ENCODE measurements around the gene AGBL4.

AGBL4 gene

DNA sequence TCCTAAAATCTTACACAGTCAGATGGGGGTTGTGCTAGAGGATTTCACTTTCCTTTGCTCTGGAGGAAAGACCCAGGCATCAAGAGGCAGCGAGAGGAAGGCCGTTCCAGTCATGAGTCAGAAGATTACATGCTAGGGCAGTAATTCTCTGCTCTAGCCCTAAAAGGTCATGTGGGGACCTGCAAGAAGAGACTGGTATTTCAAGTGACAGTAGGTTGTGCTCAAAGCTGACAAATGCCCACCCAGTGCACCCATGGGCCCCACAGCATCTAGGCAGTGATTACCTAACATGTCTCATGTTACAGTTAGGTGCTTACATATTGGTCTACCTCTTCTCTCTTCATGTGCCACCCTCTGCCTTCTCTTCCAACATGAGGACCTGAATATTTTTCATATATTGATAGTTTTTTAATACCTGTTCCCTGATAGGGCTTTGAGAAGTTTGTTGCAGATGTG lies 1147.4 kb downstream of the AGBL4 start:
- CTCF ChIA-PET, result no interaction called here
- POLR2A ChIA-PET (ENCODE audit: low non-redundant PET), result no interaction called here
- TF ChIP-seq, protein P1, sequence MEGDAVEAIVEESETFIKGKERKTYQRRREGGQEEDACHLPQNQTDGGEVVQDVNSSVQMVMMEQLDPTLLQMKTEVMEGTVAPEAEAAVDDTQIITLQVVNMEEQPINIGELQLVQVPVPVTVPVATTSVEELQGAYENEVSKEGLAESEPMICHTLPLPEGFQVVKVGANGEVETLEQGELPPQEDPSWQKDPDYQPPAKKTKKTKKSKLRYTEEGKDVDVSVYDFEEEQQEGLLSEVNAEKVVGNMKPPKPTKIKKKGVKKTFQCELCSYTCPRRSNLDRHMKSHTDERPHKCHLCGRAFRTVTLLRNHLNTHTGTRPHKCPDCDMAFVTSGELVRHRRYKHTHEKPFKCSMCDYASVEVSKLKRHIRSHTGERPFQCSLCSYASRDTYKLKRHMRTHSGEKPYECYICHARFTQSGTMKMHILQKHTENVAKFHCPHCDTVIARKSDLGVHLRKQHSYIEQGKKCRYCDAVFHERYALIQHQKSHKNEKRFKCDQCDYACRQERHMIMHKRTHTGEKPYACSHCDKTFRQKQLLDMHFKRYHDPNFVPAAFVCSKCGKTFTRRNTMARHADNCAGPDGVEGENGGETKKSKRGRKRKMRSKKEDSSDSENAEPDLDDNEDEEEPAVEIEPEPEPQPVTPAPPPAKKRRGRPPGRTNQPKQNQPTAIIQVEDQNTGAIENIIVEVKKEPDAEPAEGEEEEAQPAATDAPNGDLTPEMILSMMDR (conservative IDR thresholded peaks at IDR 0.05; ENCODE audit: low read depth), result no peak
- peak; percentile 46 for DNase-seq (ENCODE audit: low spot score)
- H3K27ac ChIP-seq, result peak overlapping the region; percentile 42; the same call in 1 of the 2 replicates

DNA sequence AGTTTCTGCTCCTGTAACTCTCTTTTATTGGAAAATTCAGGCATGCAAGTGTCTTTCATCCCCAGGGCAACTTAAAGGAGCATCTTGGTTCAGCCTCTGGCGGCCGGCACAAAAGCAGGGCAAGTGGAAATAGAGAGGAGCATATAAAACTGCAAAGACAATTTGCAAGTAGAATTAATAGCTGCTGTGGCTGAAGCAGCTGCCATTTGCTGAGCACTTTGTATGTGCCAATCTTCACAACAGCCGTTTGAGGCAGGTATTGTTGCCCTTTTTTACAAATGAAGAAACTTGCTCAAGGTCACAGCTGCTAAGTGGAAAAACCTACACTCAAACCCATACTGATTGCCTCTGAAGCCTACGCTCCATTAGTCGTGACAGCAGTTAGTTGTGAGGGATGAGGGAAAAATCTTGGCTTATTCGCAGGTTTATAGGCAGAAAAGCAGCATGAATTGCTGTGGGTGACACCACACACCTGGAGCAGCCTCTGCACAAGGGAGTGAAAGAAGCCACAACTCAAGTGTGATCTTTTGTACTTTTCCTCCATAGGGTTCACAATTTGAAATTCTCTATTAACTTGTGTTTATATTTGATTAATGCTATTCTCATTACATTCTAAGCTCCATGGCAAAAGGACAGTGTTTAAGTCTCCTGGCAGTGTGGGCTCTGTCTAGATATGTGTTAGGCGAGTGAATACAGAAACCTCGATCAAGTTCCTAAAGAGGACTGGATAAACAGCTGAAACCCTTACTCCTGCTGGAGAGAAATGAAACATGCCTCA lies 1148.0 kb downstream of the AGBL4 start:
- POLR2A ChIA-PET (ENCODE audit: low non-redundant PET), result no interaction called here
- H3K27ac ChIP-seq, result peak overlapping the region; percentile 42; the same call in 1 of the 2 replicates
- CTCF ChIA-PET, result interaction anchor here (0.6 kb wide), 1 partner anchor 215 kb away, joined by 5 read pairs; no protein-coding TSS in a partner anchor
- DNase-seq (ENCODE audit: low spot score), result no peak
- TF ChIP-seq, protein P1 (conservative IDR thresholded peaks at IDR 0.05; ENCODE audit: low read depth), result no peak

DNA sequence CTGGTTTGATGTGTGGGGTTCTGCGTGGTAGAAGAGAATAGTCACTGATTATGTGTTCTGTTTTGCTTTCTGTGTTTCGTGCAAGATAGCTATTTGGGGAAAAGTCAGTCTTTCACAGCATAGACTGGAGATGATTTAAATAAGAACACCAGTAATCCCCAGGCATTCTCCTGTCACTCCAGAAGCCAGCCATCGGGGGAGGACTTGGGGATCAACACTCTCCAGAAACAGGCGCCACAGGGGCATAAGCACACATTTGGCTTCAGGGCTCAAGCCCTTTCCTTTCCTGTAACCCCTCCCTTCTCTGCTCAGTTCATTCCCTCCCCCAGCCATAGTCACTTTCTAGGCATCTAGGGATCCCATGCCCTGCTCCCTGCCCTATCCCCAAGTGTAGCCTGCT lies 1149.8 kb downstream of the AGBL4 start:
- ChIA-PET POLR2A (ENCODE audit: low non-redundant PET) (no interaction called here), CTCF (no interaction called here)
- H3K27ac ChIP-seq, result no peak overlapping the region
- no peak for DNase-seq (ENCODE audit: low spot score)
- TF ChIP-seq, protein P1 (conservative IDR thresholded peaks at IDR 0.05; ENCODE audit: low read depth), result no peak

DNA sequence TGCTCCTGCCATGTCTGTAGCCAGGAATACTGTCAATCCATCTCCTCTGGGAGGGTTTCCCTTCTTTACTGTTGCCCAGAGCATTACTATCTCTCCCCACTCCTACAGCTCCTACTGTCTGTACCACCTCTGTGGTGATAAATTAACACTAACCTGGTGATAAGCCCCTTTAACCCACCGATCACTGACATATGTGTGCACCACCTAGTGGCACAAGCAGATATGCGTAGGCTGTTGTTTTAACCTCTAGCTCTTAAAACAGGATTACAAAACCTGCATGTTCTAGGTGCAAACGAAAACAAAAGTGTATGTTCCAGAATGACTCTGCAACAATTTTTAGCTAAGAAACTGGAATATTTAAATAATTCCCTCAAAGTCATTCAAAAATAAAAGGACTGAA lies 1153.2 kb downstream of the AGBL4 start:
- no peak for DNase-seq (ENCODE audit: low spot score)
- CTCF ChIA-PET, result interaction anchor here (2.0 kb wide), 1 partner anchor 53 kb away, joined by 4 read pairs; no protein-coding TSS in a partner anchor
- POLR2A ChIA-PET (ENCODE audit: low non-redundant PET), result no interaction called here
- TF ChIP-seq, protein P1 (conservative IDR thresholded peaks at IDR 0.05; ENCODE audit: low read depth), result no peak; the same call in 1 of the 2 replicates
- no peak overlapping the region for H3K27ac ChIP-seq

DNA sequence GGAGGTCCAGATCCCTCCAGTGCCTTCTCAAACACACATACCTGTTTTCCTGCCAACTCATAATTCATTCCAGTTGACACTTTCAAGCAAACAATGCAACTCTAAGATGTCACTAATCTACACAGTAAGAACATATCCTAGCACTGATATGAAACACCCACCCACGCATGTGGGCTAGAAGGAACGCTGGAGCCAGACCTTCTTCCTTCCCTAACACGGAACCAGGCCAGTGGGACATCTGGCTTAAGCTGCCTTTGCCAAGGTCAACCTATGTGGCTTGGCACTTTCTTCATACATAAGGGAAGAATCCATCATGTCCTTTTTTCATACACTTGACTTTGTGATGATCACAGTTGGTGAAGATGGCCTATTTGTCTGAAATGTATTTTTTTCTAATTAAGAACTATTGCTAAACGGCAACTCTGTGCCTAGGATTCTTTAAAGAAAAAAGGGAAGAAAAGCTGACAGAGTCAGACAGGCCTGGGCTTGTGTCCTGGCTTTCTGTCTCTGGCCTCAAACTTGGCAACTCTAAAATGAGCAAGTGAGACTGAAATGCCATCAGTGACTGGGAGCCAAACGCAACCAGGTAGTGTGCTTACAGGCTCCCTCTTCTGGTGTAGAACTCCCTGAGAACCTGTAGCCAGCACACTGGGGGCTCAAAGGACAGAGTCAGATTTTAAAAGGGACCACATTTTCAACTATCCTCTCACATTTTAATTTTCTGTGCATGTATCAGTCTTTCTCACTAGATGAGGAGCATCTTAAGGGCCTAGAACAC lies 1154.4 kb downstream of the AGBL4 start:
- ChIA-PET POLR2A (ENCODE audit: low non-redundant PET) (no interaction called here), CTCF (interaction anchor here (0.8 to 2.0 kb wide), 2 partner anchors 9 to 52 kb away, joined by 3 to 4 read pairs; no protein-coding TSS in a partner anchor)
- peak overlapping the region; percentile 58 for H3K27ac ChIP-seq
- DNase-seq (ENCODE audit: low spot score), result peak; percentile 41
- TF ChIP-seq, protein P1 (conservative IDR thresholded peaks at IDR 0.05; ENCODE audit: low read depth), result peak; percentile 52

DNA sequence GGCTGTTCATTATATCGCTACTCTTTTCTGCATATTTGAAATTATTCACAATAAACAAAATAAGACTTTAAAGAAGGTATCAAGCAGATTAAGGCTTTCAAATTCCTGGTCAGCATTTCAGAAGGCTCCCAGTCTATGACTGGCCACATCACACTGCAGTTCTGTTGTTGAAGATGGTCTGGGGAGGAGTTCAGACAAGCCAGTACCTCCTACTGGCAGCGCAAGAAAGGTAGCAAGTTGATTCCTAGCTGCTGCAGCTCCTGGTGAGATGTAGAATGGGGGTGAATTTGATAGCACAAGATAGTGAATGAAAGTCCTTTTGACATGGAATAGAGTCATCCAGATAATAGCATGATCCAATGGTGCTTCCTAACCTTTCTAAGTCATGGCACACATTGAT lies 1158.8 kb downstream of the AGBL4 start:
- POLR2A ChIA-PET (ENCODE audit: low non-redundant PET), result no interaction called here
- no peak for DNase-seq (ENCODE audit: low spot score)
- CTCF ChIA-PET, result no interaction called here
- TF ChIP-seq, protein P1 (conservative IDR thresholded peaks at IDR 0.05; ENCODE audit: low read depth), result no peak
- no peak overlapping the region for H3K27ac ChIP-seq

Data from RWPE1 (cell line).